GM23338 (cell line): ENCODE results near the gene TAPBPL. TPM values are rescaled to one million over a fixed set of nuclear protein-coding genes. Genes with fewer than 3 reads are reported as not detected.

Experiments
- ATAC-seq: fragments of 200-7000 bp; cut with Tn5 transposase; 3 replicates; pipeline ENCODE4 v1.9.1; 2020
- DNase-seq: peaks from one replicate; pipeline ENCODE4 v3.0.0-alpha.2; 2015; ENCODE audit warnings: low spot score
- H2AFZ ChIP-seq: fragments of 200-600 bp; sonication (generic); 2 replicates; pipeline ENCODE4 v1.8.0; 2016; ENCODE audit warnings: antibody characterized with exemption, mild to moderate bottlenecking, moderate library complexity
- H3F3A ChIP-seq: fragments of 200-600 bp; sonication (generic); replicated peaks from 2 replicates; pipeline ENCODE4 v1.8.0; 2017; ENCODE audit warnings: antibody characterized with exemption, mixed run types, low read depth
- H3K27ac ChIP-seq: fragments of 200-600 bp; sonication (generic); 2 replicates; pipeline ENCODE4 v1.6.1; 2016; ENCODE audit warnings: low read depth
- H3K27me3 ChIP-seq: fragments of 200-600 bp; sonication (generic); 2 replicates; pipeline ENCODE4 v1.8.0; 2016; ENCODE audit warnings: mild to moderate bottlenecking, mixed run types, moderate library complexity; ENCODE audit not compliant: insufficient read depth
- H3K36me3 ChIP-seq: fragments of 200-600 bp; sonication (generic); 2 replicates; pipeline ENCODE4 v1.8.0; 2016; ENCODE audit warnings: mild to moderate bottlenecking; ENCODE audit not compliant: insufficient read depth
- H3K4me1 ChIP-seq: fragments of 200-600 bp; sonication (generic); 2 replicates; pipeline ENCODE4 v1.8.0; 2016; ENCODE audit warnings: mild to moderate bottlenecking, moderate library complexity; ENCODE audit not compliant: insufficient read depth
- H3K4me2 ChIP-seq: fragments of 200-600 bp; sonication (generic); 2 replicates; pipeline ENCODE4 v1.7.1; 2017; ENCODE audit warnings: mixed run types
- H3K4me3 ChIP-seq: fragments of 200-600 bp; sonication (generic); 2 replicates; pipeline ENCODE4 v1.6.1; 2016; ENCODE audit warnings: mixed run types
- H3K79me2 ChIP-seq: fragments of 200-600 bp; sonication (generic); replicated peaks from 2 replicates; pipeline ENCODE4 v1.8.0; 2017; ENCODE audit warnings: mild to moderate bottlenecking; ENCODE audit not compliant: insufficient read depth
- H3K9me2 ChIP-seq: fragments of 200-600 bp; sonication (generic); 2 replicates; pipeline ENCODE4 v1.8.0; 2017; ENCODE audit not compliant: insufficient read depth
- H4K20me1 ChIP-seq: fragments of 200-600 bp; sonication (generic); replicated peaks from 2 replicates; pipeline ENCODE4 v1.8.0; 2017; ENCODE audit warnings: mild to moderate bottlenecking; ENCODE audit not compliant: insufficient read depth
- H3K27ac Mint-ChIP-seq: 2 replicates; pipeline ENCODE4 v1.8.0; 2020; ENCODE audit warnings: inconsistent platforms, mild to moderate bottlenecking, moderate library complexity, mixed read lengths
- H3K27me3 Mint-ChIP-seq: 3 replicates; pipeline ENCODE4 v1.8.0; 2022; ENCODE audit warnings: low read depth, mild to moderate bottlenecking, moderate library complexity, mixed read lengths, inconsistent platforms; ENCODE audit not compliant: insufficient read depth, poor library complexity
- H3K36me3 Mint-ChIP-seq: 3 replicates; pipeline ENCODE4 v1.8.0; 2021; ENCODE audit warnings: low read depth, mild to moderate bottlenecking, inconsistent platforms, moderate library complexity, mixed read lengths
- H3K4me1 Mint-ChIP-seq: 3 replicates; pipeline ENCODE4 v1.8.0; 2020; ENCODE audit warnings: mild to moderate bottlenecking, inconsistent platforms, mixed read lengths
- H3K4me3 Mint-ChIP-seq: 3 replicates; pipeline ENCODE4 v1.8.0; 2021; ENCODE audit warnings: moderate library complexity, mild to moderate bottlenecking, inconsistent platforms, mixed read lengths
- H3K9me3 Mint-ChIP-seq: 3 replicates; pipeline ENCODE4 v1.8.0; 2020; ENCODE audit warnings: moderate library complexity, mild to moderate bottlenecking, inconsistent platforms, mixed read lengths
- CREB1 ChIP-seq: fragments of 250-450 bp; sonication (Bioruptor Pico); IDR thresholded peaks from 2 replicates; pipeline ENCODE4 v1.5.0; 2020; ENCODE audit warnings: low read depth, mild to moderate bottlenecking, moderate library complexity
- EZH2 ChIP-seq: fragments of 200-600 bp; sonication (generic); IDR thresholded peaks from one replicate; pipeline ENCODE4 v1.8.0; 2017; ENCODE audit warnings: antibody characterized with exemption, mild to moderate bottlenecking, low read depth; ENCODE audit not compliant: unreplicated experiment
- EZH2phosphoT487 ChIP-seq: fragments of 200-600 bp; sonication (generic); IDR thresholded peaks from one replicate; pipeline ENCODE4 v1.8.1; 2018; ENCODE audit warnings: antibody characterized with exemption; ENCODE audit not compliant: unreplicated experiment
- JUNB ChIP-seq: IDR thresholded peaks from one replicate; pipeline ENCODE4 v1.6.1; 2016; ENCODE audit warnings: antibody characterized with exemption; ENCODE audit not compliant: unreplicated experiment
- REST ChIP-seq: IDR thresholded peaks from one replicate; pipeline ENCODE4 v1.6.1; 2018; ENCODE audit warnings: antibody characterized with exemption; ENCODE audit not compliant: unreplicated experiment
- STAT1 ChIP-seq: IDR thresholded peaks from one replicate; pipeline ENCODE4 v1.6.1; 2016; ENCODE audit warnings: antibody characterized with exemption; ENCODE audit not compliant: unreplicated experiment
- ZNF114 ChIP-seq: fragments of 250-450 bp; sonication (Bioruptor Pico); IDR thresholded peaks from 2 replicates; pipeline ENCODE4 v1.5.0; 2020; ENCODE audit warnings: mild to moderate bottlenecking, moderate library complexity
- ZNF331 ChIP-seq: fragments of 250-450 bp; sonication (Bioruptor Pico); IDR thresholded peaks from 2 replicates; pipeline ENCODE4 v1.5.0; 2020; ENCODE audit warnings: low read depth, mild to moderate bottlenecking, moderate library complexity
- polyA plus RNA-seq: library from polyadenylated mRNA; unstranded; fragments of >200 nt; fragmentation: Nextera tagmentation; extraction: Ambion mirVana; gene quantifications from 2 replicates; pipeline ENCODE4 v1.2.1, GENCODE V29; 2016
- total RNA-seq: library from RNA; depleted of rRNA; stranded (reverse); fragments of >200 nt; shearing (Covaris generic); gene quantifications from 2 replicates; pipeline ENCODE4 v1.2.3, GENCODE V29; 2014
- TF ChIP-seq, protein P1 (sequence below): IDR thresholded peaks from 2 replicates; pipeline ENCODE4 v1.6.1; 2016; ENCODE audit warnings: antibody characterized with exemption

The TAPBPL gene
- total and polyA plus RNA-seq, 2 experiments from 2014 or later: 0.59 to 0.65 TPM

DNA sequence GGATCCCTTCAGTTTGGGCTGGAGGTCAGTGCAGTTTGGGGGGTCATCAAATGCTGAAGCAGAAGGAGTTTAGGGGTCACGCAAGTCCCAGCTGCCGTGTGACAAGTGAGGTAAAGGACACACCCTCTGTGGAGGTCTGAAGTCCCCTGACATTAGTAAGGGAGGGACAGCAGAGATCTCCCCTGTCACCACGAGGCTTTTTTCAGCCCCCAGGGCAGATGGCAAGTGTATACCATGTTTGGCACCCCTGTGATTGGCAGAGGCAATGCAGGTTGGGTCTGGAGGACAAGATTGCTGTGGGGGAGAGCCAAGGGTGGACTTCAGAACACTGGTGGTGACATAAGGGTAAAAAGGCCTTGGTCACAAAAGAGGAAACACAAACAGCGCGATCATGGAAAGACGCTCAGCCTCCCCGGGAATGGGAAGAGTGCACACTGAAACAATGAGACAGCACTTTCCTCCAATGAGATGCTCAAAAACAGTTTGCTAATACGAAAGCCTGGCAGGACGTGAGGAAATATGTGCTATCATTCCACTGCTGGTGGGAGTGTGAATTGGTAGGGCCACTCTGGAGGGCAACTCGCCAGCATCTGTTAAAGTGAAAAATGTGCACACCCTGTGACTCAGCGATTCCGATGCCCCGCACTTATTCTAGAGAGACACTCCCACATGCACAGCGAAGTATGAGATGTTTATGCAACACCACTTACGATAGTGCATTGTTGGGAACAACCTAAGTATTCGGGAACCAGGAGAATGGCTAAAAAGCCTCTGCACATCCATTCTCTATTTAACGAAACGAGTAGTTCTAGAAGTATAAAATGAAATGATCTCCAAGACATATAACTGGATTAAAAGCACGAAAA is 21.5 kb upstream of the TAPBPL start (continued):
- TF ChIP-seq REST (no peak), CREB1 (CRISPR knock-in tag) (no peak), STAT1 (no peak)
- TF ChIP-seq, protein P1, sequence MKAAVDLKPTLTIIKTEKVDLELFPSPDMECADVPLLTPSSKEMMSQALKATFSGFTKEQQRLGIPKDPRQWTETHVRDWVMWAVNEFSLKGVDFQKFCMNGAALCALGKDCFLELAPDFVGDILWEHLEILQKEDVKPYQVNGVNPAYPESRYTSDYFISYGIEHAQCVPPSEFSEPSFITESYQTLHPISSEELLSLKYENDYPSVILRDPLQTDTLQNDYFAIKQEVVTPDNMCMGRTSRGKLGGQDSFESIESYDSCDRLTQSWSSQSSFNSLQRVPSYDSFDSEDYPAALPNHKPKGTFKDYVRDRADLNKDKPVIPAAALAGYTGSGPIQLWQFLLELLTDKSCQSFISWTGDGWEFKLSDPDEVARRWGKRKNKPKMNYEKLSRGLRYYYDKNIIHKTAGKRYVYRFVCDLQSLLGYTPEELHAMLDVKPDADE: no peak

GRCh38 chr12:6432991-6433390 is 18.9 kb upstream of the TAPBPL start:
- H3K36me3 Mint-ChIP-seq: no peaks in the 10 kb centered on the region
- H3F3A ChIP-seq: peaks cover 8% of the 10 kb centered on the region; the same call in 1 of the 2 replicates
- H3K27ac ChIP-seq: no peak overlapping the region
- H3K27me3 Mint-ChIP-seq: no peaks in the 10 kb centered on the region
- H3K79me2 ChIP-seq: no peaks in the 10 kb centered on the region
- ATAC-seq: no peak
- peaks cover 30% of the 10 kb centered on the region for H3K4me1 Mint-ChIP-seq
- H3K9me3 Mint-ChIP-seq: no peaks in the 10 kb centered on the region
- DNase-seq: no peak
- H3K4me1 ChIP-seq: peaks cover 15% of the 10 kb centered on the region
- no peaks in the 10 kb centered on the region for H4K20me1 ChIP-seq
- H3K27ac Mint-ChIP-seq: no peak overlapping the region
- TF ChIP-seq EZH2phosphoT487 (no peak), JUNB (no peak), EZH2 (no peak), ZNF114 (CRISPR knock-in tag) (no peak), ZNF331 (CRISPR knock-in tag) (no peak)
- TF ChIP-seq, protein P1: no peak
- H3K4me3 Mint-ChIP-seq: no peak overlapping the region
- H3K36me3 ChIP-seq: no peaks in the 10 kb centered on the region
- H3K27me3 ChIP-seq: no peaks in the 10 kb centered on the region
- H3K4me3 ChIP-seq: no peak overlapping the region
- no peak overlapping the region for H2AFZ ChIP-seq
- H3K4me2 ChIP-seq: no peak overlapping the region
- no peaks in the 10 kb centered on the region for H3K9me2 ChIP-seq
